IMR-90 (cell line): ENCODE data around the gene IFNA14. TPM values are rescaled to one million over a fixed set of nuclear protein-coding genes. Genes with fewer than 3 reads are reported as not detected.

Experiments used
- ATAC-seq: fragments of 200-7000 bp; cut with Tn5 transposase; 2 replicates; pipeline ENCODE4 v1.9.1; 2020; ENCODE audit warnings: low read depth, mild to moderate bottlenecking, moderate library complexity
- BruUV-seq: library from RNA; stranded (reverse); fragments of 400-500 nt; replicated peaks from 2 replicates; lab custom pipeline; 2021; lab: Mats Ljungman, UMichigan
- CTCF ChIA-PET: fragments of 300-600 bp; formaldehyde crosslinking; extraction: SDS; loops from one replicate; lab custom pipeline; 2021; ENCODE audit warnings: antibody characterized with exemption; lab: Yijun Ruan, JAX
- POLR2A ChIA-PET: fragments of 300-600 bp; sonication (Branson Sonifier 250); formaldehyde crosslinking; loops from one replicate; lab custom pipeline; 2022; ENCODE audit warnings: antibody characterized with exemption; ENCODE audit not compliant: unreplicated experiment; lab: Charles Lee
- DNase-seq: peaks from one replicate; pipeline ENCODE4 v3.0.0; 2013
- H2AFZ ChIP-seq: replicated peaks from 2 replicates; pipeline ENCODE3; 2013; ENCODE audit warnings: low read length, mild to moderate bottlenecking; ENCODE audit not compliant: poor library complexity
- H2AK5ac ChIP-seq: 2 replicates; pipeline ENCODE4 v1.6.1; 2013; ENCODE audit warnings: low read depth, low read length, inconsistent platforms
- H2AK9ac ChIP-seq: replicated peaks from 2 replicates; pipeline ENCODE3; 2013; ENCODE audit warnings: mild to moderate bottlenecking, low read depth, low read length, moderate library complexity; ENCODE audit not compliant: poor library complexity
- H2BK120ac ChIP-seq: 2 replicates; pipeline ENCODE4 v1.6.1; 2013; ENCODE audit warnings: low read depth, low read length, inconsistent platforms
- H2BK15ac ChIP-seq: 3 replicates; pipeline ENCODE4 v1.6.1; 2013; ENCODE audit warnings: low read depth, low read length, inconsistent platforms
- H2BK20ac ChIP-seq: 2 replicates; pipeline ENCODE4 v1.6.1; 2013; ENCODE audit warnings: low read depth, mild to moderate bottlenecking, inconsistent platforms, low read length, moderate library complexity
- H2BK5ac ChIP-seq: 2 replicates; pipeline ENCODE4 v1.6.1; 2013; ENCODE audit warnings: mild to moderate bottlenecking, low read depth, low read length, inconsistent platforms; ENCODE audit not compliant: poor library complexity, severe bottlenecking
- H3K14ac ChIP-seq: replicated peaks from 2 replicates; pipeline ENCODE4 v1.6.1; 2013; ENCODE audit warnings: low read depth, low read length, inconsistent platforms
- H3K18ac ChIP-seq: 2 replicates; pipeline ENCODE4 v1.6.1; 2013; ENCODE audit warnings: low read depth, low read length, control low read depth
- H3K23ac ChIP-seq: 2 replicates; pipeline ENCODE4 v1.6.1; 2013; ENCODE audit warnings: low read depth, low read length, inconsistent platforms
- H3K27ac ChIP-seq: 2 replicates; pipeline ENCODE4 v1.5.1; 2013; ENCODE audit warnings: mild to moderate bottlenecking, control low read depth, low read length; ENCODE audit not compliant: insufficient read depth
- H3K27me3 ChIP-seq: 2 replicates; pipeline ENCODE4 v1.6.1; 2013; ENCODE audit warnings: low read length; ENCODE audit not compliant: control insufficient read depth, insufficient read depth
- H3K36me3 ChIP-seq: 2 replicates; pipeline ENCODE4 v1.6.1; 2013; ENCODE audit warnings: low read length, mixed read lengths; ENCODE audit not compliant: control insufficient read depth, insufficient read depth
- H3K4ac ChIP-seq: 2 replicates; pipeline ENCODE4 v1.6.1; 2013; ENCODE audit warnings: low read depth, low read length, inconsistent platforms
- H3K4me1 ChIP-seq: 2 replicates; pipeline ENCODE4 v1.6.1; 2013; ENCODE audit warnings: low read length, mixed read lengths; ENCODE audit not compliant: control insufficient read depth, insufficient read depth
- H3K4me2 ChIP-seq: 2 replicates; pipeline ENCODE4 v1.6.1; 2013; ENCODE audit warnings: low read depth, mild to moderate bottlenecking, control low read depth, low read length, moderate library complexity
- H3K4me3 ChIP-seq: 2 replicates; pipeline ENCODE4 v1.5.1; 2013; ENCODE audit warnings: low read depth, mild to moderate bottlenecking, control low read depth, low read length, moderate library complexity; ENCODE audit not compliant: insufficient read depth
- H3K56ac ChIP-seq: 2 replicates; pipeline ENCODE4 v1.6.1; 2013; ENCODE audit warnings: low read length, inconsistent platforms; ENCODE audit not compliant: insufficient read depth; ENCODE audit errors: extremely low read depth
- H3K79me1 ChIP-seq, 2 experiments: 2 replicates each; pipeline ENCODE4 v1.6.1; 2013; ENCODE audit warnings: low read length in 2 of 2, inconsistent platforms in 1 of 2, low read depth in 1 of 2
- H3K9ac ChIP-seq: 2 replicates; pipeline ENCODE4 v1.6.1; 2013; ENCODE audit warnings: low read depth, low read length, control low read depth
- H3K9me1 ChIP-seq: 2 replicates; pipeline ENCODE4 v1.6.1; 2013; ENCODE audit warnings: low read length, inconsistent platforms; ENCODE audit not compliant: insufficient read depth
- H3K9me3 ChIP-seq: 2 replicates; pipeline ENCODE4 v1.6.1; 2013; ENCODE audit warnings: low read length; ENCODE audit not compliant: control insufficient read depth, insufficient read depth
- H4K20me1 ChIP-seq: 2 replicates; pipeline ENCODE4 v1.6.1; 2013; ENCODE audit warnings: low read length, inconsistent platforms; ENCODE audit not compliant: insufficient read depth
- H4K5ac ChIP-seq: 2 replicates; pipeline ENCODE4 v1.6.1; 2013; ENCODE audit warnings: mild to moderate bottlenecking, low read depth, low read length, control low read depth
- H4K8ac ChIP-seq, 2 experiments: 2 replicates each; pipeline ENCODE4 v1.6.1; 2013; ENCODE audit warnings: low read depth in 2 of 2, low read length in 2 of 2, control low read depth in 1 of 2, inconsistent platforms in 1 of 2
- H4K91ac ChIP-seq: 2 replicates; pipeline ENCODE4 v1.6.1; 2013; ENCODE audit warnings: low read depth, low read length, inconsistent platforms; ENCODE audit not compliant: insufficient read depth
- BHLHE40 ChIP-seq: fragments of 150-350 bp; IDR thresholded peaks from 2 replicates; pipeline ENCODE4 v1.6.1; 2016; ENCODE audit warnings: mild to moderate bottlenecking, low read depth, low read length
- CEBPB ChIP-seq: IDR thresholded peaks from 2 replicates; pipeline ENCODE4 v1.6.1; 2012; ENCODE audit warnings: low read depth, low read length, improper control_type of control experiment
- CHD1 ChIP-seq: IDR thresholded peaks from 2 replicates; pipeline ENCODE4 v1.6.1; 2012; ENCODE audit warnings: low read depth, low read length, improper control_type of control experiment
- CTCF ChIP-seq: conservative IDR thresholded peaks from 2 replicates; pipeline ENCODE4 v1.5.1; 2012; ENCODE audit warnings: mild to moderate bottlenecking, low read depth, low read length, improper control_type of control experiment
- ELK1 ChIP-seq: fragments of 150-350 bp; IDR thresholded peaks from 2 replicates; pipeline ENCODE4 v1.6.1; 2016; ENCODE audit warnings: low read depth, mild to moderate bottlenecking, low read length, moderate library complexity, borderline replicate concordance
- FOS ChIP-seq: fragments of 150-350 bp; IDR thresholded peaks from 2 replicates; pipeline ENCODE4 v1.6.1; 2016; ENCODE audit warnings: low read depth, low read length
- MAFK ChIP-seq: IDR thresholded peaks from 2 replicates; pipeline ENCODE4 v1.6.1; 2012; ENCODE audit warnings: low read depth, low read length, improper control_type of control experiment
- MAZ ChIP-seq: IDR thresholded peaks from 2 replicates; pipeline ENCODE4 v1.6.1; 2012; ENCODE audit warnings: low read depth, mild to moderate bottlenecking, low read length, improper control_type of control experiment, moderate library complexity, borderline replicate concordance
- MXI1 ChIP-seq: IDR thresholded peaks from 2 replicates; pipeline ENCODE4 v1.6.1; 2012; ENCODE audit warnings: low read depth, mild to moderate bottlenecking, low read length, moderate library complexity, borderline replicate concordance
- NFE2L2 ChIP-seq: fragments of 150-350 bp; IDR thresholded peaks from 2 replicates; pipeline ENCODE4 v1.6.1; 2016; ENCODE audit warnings: low read depth, mild to moderate bottlenecking, low read length
- RAD21 ChIP-seq: IDR thresholded peaks from 2 replicates; pipeline ENCODE4 v1.6.1; 2012; ENCODE audit warnings: low read length, improper control_type of control experiment
- RCOR1 ChIP-seq: IDR thresholded peaks from 2 replicates; pipeline ENCODE4 v1.6.1; 2012; ENCODE audit warnings: mild to moderate bottlenecking, low read length, improper control_type of control experiment; ENCODE audit not compliant: insufficient replicate concordance
- RFX5 ChIP-seq: IDR thresholded peaks from 2 replicates; pipeline ENCODE4 v1.8.0; 2012; ENCODE audit warnings: low read depth, mild to moderate bottlenecking, low read length, moderate library complexity
- SMC3 ChIP-seq: fragments of 150-350 bp; IDR thresholded peaks from 2 replicates; pipeline ENCODE4 v1.6.1; 2016; ENCODE audit warnings: low read depth, mild to moderate bottlenecking, antibody characterized with exemption, low read length, moderate library complexity
- USF2 ChIP-seq: fragments of 150-350 bp; IDR thresholded peaks from 2 replicates; pipeline ENCODE4 v1.6.1; 2017; ENCODE audit warnings: mild to moderate bottlenecking, antibody characterized with exemption, low read length, low read depth
- WGBS, 2 experiments: methylation state at CpG; one replicate each; pipeline versions ENCODE4 v1.1.5 to v1.1.7; 2013; ENCODE audit warnings: missing lambda C conversion rate in 2 of 2; ENCODE audit not compliant: insufficient read length in 1 of 2; ENCODE audit errors: extremely low coverage in 2 of 2; 5-methylcytosine and 5-hydroxymethylcytosine counted together
- dilution Hi-C: fragments of 300-500 bp; cut with HindIII; formaldehyde crosslinking; loops from one replicate; pipeline ENCODE4 v1.14.3; 2018; ENCODE audit warnings: low sequenced_read_pairs; ENCODE audit not compliant: unreplicated experiment
- in situ Hi-C: fragments of 300-500 bp; cut with MboI; formaldehyde crosslinking; loops from 3 replicates; pipeline ENCODE4 v1.14.3; 2019; ENCODE audit warnings: low sequenced_read_pairs, inconsistent platforms, mixed read lengths
- intact Hi-C: fragments of 100-400 bp; cut with micrococcal nuclease; formaldehyde crosslinking; loops from 2 replicates; pipeline ENCODE4 v1.10.0; 2022
- polyA plus RNA-seq, 3 experiments: library from polyadenylated mRNA; depleted of rRNA; stranded (reverse); fragments of >200 nt; gene quantifications; 2 replicates each; pipeline ENCODE4 v1.2.3, GENCODE V29; 2012; ENCODE audit warnings: low replicate concordance in 1 of 3
- total RNA-seq: library from RNA; depleted of rRNA; stranded (reverse); fragments of >200 nt; gene quantifications from 2 replicates; pipeline ENCODE4 v1.2.3, GENCODE V29; 2012

IFNA14 gene
- total and polyA plus RNA-seq, 2 of the 4 experiments (the other 2 are of a cell fraction), result not detected

GRCh38 chr9:21266733-21267484 lies 27.1 kb upstream of the IFNA14 start:
- no peak overlapping the region for H2AK9ac ChIP-seq
- peaks cover 1% of the 10 kb centered on the region; the same call in 1 of the 2 replicates for H3K27me3 ChIP-seq
- intact Hi-C loops, result no loop called here
- BruUV-seq, result no TSS peak
- H3K4ac ChIP-seq, result no peak overlapping the region
- no peaks in the 10 kb centered on the region for H3K9me1 ChIP-seq
- H4K91ac ChIP-seq, result no peak overlapping the region
- H2AK5ac ChIP-seq, result no peak overlapping the region
- H3K36me3 ChIP-seq, result no peaks in the 10 kb centered on the region
- H3K9ac ChIP-seq, result no peak overlapping the region
- H3K27ac ChIP-seq, result no peak overlapping the region
- no peak overlapping the region for H3K18ac ChIP-seq
- no peak overlapping the region for H3K4me3 ChIP-seq
- no peak overlapping the region for H3K14ac ChIP-seq
- in situ Hi-C loops, result no loop called here
- H4K5ac ChIP-seq, result no peak overlapping the region
- CTCF ChIA-PET, result interaction anchor here (1.1 kb wide), 1 partner anchor 14 kb away, joined by 5 read pairs; no protein-coding TSS in a partner anchor
- H3K9me3 ChIP-seq, result no peaks in the 10 kb centered on the region
- H4K20me1 ChIP-seq, result no peaks in the 10 kb centered on the region
- dilution Hi-C loops, result no loop called here
- WGBS, 2 experiments, result no CpG with 5 or more reads among the region's 3 CpGs
- no peak for ATAC-seq
- H2AFZ ChIP-seq, result no peak overlapping the region
- no peak overlapping the region for H2BK120ac ChIP-seq
- H3K56ac ChIP-seq, result no peak overlapping the region
- no peak overlapping the region for H4K8ac ChIP-seq
- DNase-seq, result no peak
- no peak overlapping the region for H2BK20ac ChIP-seq
- H2BK5ac ChIP-seq, result no peak overlapping the region
- no peaks in the 10 kb centered on the region for H3K4me1 ChIP-seq
- H3K79me1 ChIP-seq, result no peaks in the 10 kb centered on the region
- H3K23ac ChIP-seq, result no peak overlapping the region
- H2BK15ac ChIP-seq, result no peak overlapping the region
- H3K4me2 ChIP-seq, result no peak overlapping the region
- POLR2A ChIA-PET, result interaction anchor here (0.6 kb wide), 1 partner anchor 1208 kb away, joined by 5 read pairs; no protein-coding TSS in a partner anchor
- TF ChIP-seq BHLHE40, result no peak
- TF ChIP-seq CTCF, result no peak
- TF ChIP-seq MAZ, result no peak
- TF ChIP-seq RAD21, result no peak
- TF ChIP-seq USF2, result no peak
- TF ChIP-seq NFE2L2, result no peak
- TF ChIP-seq RCOR1, result no peak
- no peak for TF ChIP-seq ELK1
- no peak for TF ChIP-seq FOS
- TF ChIP-seq MAFK, result no peak
- TF ChIP-seq SMC3, result no peak
- no peak for TF ChIP-seq CHD1
- TF ChIP-seq MXI1, result no peak
- no peak for TF ChIP-seq CEBPB
- TF ChIP-seq RFX5, result no peak
